GM12878 (cell line): ENCODE measurements around the gene DYNC1I2.

Experiments
- CEBPZ ChIP-seq: fragments of 150-350 bp; IDR thresholded peaks from 2 replicates; pipeline ENCODE4 v1.6.1; 2016; ENCODE audit warnings: low read depth, low read length
- CTCF ChIP-seq, 3 experiments: IDR thresholded peaks in 2 of 3; conservative IDR thresholded peaks in 1 of 3; 2 replicates each; pipeline ENCODE4 v1.5.1; 2011; ENCODE audit warnings: low read depth in 3 of 3, low read length in 3 of 3, mild to moderate bottlenecking in 3 of 3, control low read depth in 2 of 3, moderate library complexity in 2 of 3, inconsistent platforms in 1 of 3, mixed read lengths in 1 of 3; ENCODE audit not compliant: control insufficient read depth in 2 of 3, insufficient read depth in 1 of 3; ENCODE audit errors: extremely low read depth in 1 of 3
- ESRRA ChIP-seq: IDR thresholded peaks from 2 replicates; pipeline ENCODE4 v1.6.1; 2012; ENCODE audit warnings: mild to moderate bottlenecking, low read length, improper control_type of control experiment
- FOXK2 ChIP-seq: fragments of 450-650 bp; IDR thresholded peaks from 2 replicates; pipeline ENCODE4 v1.6.1; 2017; ENCODE audit warnings: mild to moderate bottlenecking, moderate library complexity
- NRF1 ChIP-seq: conservative IDR thresholded peaks from 2 replicates; pipeline ENCODE4 v1.6.1; 2011; ENCODE audit warnings: mild to moderate bottlenecking, low read depth, low read length, improper control_type of control experiment
- RAD21 ChIP-seq: IDR thresholded peaks from 2 replicates; pipeline ENCODE4 v1.6.1; 2011; ENCODE audit warnings: mild to moderate bottlenecking, low read depth, low read length, moderate library complexity; ENCODE audit not compliant: insufficient read depth
- REST ChIP-seq: IDR thresholded peaks from 2 replicates; pipeline ENCODE4 v1.6.1; 2012; ENCODE audit warnings: mild to moderate bottlenecking, low read depth, low read length
- TCF7 ChIP-seq: IDR thresholded peaks from 2 replicates; pipeline ENCODE4 v1.6.1; 2014; ENCODE audit warnings: antibody characterized with exemption, borderline replicate concordance
- TF ChIP-seq, protein P1 (sequence below): IDR thresholded peaks from 2 replicates; pipeline ENCODE4 v1.6.1; 2011; ENCODE audit warnings: mild to moderate bottlenecking, low read depth, low read length, moderate library complexity; ENCODE audit not compliant: insufficient replicate concordance

DNA sequence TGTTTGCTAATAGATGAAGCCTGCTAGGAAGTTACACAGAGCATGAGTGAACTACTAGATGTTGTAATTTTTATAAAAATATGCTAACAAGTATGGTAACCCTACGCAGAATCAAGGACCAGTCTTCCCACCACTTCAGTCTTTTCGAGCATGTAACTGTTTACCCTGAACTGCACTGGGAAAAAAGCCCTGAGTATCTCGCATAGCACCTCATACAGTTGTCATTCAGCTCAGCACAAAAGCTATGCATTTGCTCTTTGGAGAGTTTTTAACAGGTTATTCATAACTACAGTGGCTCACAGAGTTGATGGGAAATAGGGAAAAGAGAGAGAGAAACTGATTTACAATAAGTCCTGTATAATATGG lies 42.7 kb downstream of the DYNC1I2 start:
- TF ChIP-seq NRF1 (no peak), CTCF (IDR thresholded peaks at IDR 0.05 in 2 of 3, conservative IDR thresholded peaks at IDR 0.05 in 1 of 3; ENCODE audit: control insufficient read depth in 2 of 3, extremely low read depth in 1 of 3, insufficient read depth in 1 of 3, low read depth in 3 of 3, low read length in 3 of 3) (no peak), FOXK2 (no peak), ESRRA (no peak), CEBPZ (no peak), RAD21 (no peak), REST (no peak), TCF7 (no peak)
- TF ChIP-seq, protein P1, sequence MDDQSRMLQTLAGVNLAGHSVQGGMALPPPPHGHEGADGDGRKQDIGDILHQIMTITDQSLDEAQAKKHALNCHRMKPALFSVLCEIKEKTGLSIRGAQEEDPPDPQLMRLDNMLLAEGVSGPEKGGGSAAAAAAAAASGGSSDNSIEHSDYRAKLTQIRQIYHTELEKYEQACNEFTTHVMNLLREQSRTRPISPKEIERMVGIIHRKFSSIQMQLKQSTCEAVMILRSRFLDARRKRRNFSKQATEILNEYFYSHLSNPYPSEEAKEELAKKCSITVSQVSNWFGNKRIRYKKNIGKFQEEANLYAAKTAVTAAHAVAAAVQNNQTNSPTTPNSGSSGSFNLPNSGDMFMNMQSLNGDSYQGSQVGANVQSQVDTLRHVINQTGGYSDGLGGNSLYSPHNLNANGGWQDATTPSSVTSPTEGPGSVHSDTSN: no peak
